Measurements from ENCODE around the gene TAS2R19.

The TAS2R19 gene

GRCh38 chr12:10982244-10982643, 40.2 kb downstream of the TAS2R19 start (continued):
- TF ChIP-seq SNAI2 (CRISPR knock-in tag; IDR thresholded peaks at IDR 0.05) (no peak), ZNF565 (CRISPR knock-in tag; conservative IDR thresholded peaks at IDR 0.05; ENCODE audit: low read depth) (no peak), CSDC2 (CRISPR knock-in tag; IDR thresholded peaks at IDR 0.05) (no peak), ESRRG (CRISPR knock-in tag; IDR thresholded peaks at IDR 0.05) (no peak)

- no peak for ATAC-seq
- TF ChIP-seq OSR1 (CRISPR knock-in tag; IDR thresholded peaks at IDR 0.05) (no peak), ZNF70 (CRISPR knock-in tag; IDR thresholded peaks at IDR 0.05) (no peak), ZFP30 (CRISPR knock-in tag; IDR thresholded peaks at IDR 0.05) (no peak), BACH2 (CRISPR knock-in tag; IDR thresholded peaks at IDR 0.05; ENCODE audit: borderline replicate concordance) (no peak), ARNTL (CRISPR knock-in tag; IDR thresholded peaks at IDR 0.05; ENCODE audit: borderline replicate concordance, low read depth) (no peak), PATZ1 (CRISPR knock-in tag; IDR thresholded peaks at IDR 0.05; ENCODE audit: borderline replicate concordance) (no peak), TCF4 (CRISPR knock-in tag; IDR thresholded peaks at IDR 0.05; ENCODE audit: borderline replicate concordance) (no peak), CSRNP3 (CRISPR knock-in tag; IDR thresholded peaks at IDR 0.05) (no peak), TOX (CRISPR knock-in tag; IDR thresholded peaks at IDR 0.05; ENCODE audit: borderline replicate concordance) (no peak), ISL1 (CRISPR knock-in tag; IDR thresholded peaks at IDR 0.05) (no peak), POU6F1 (CRISPR knock-in tag; IDR thresholded peaks at IDR 0.05; ENCODE audit: borderline replicate concordance, low read depth) (no peak), TSHZ2 (CRISPR knock-in tag; IDR thresholded peaks at IDR 0.05) (no peak), ZNF565 (CRISPR knock-in tag; conservative IDR thresholded peaks at IDR 0.05; ENCODE audit: low read depth) (no peak), ZNF8 (CRISPR knock-in tag; IDR thresholded peaks at IDR 0.05) (no peak), ESRRG (CRISPR knock-in tag; IDR thresholded peaks at IDR 0.05) (no peak), SNAI2 (CRISPR knock-in tag; IDR thresholded peaks at IDR 0.05) (no peak), RARB (CRISPR knock-in tag; IDR thresholded peaks at IDR 0.05) (no peak), ZFP3 (CRISPR knock-in tag; IDR thresholded peaks at IDR 0.05) (no peak), PPARA (CRISPR knock-in tag; IDR thresholded peaks at IDR 0.05; ENCODE audit: borderline replicate concordance) (no peak), CSDC2 (CRISPR knock-in tag; IDR thresholded peaks at IDR 0.05) (no peak)
Measured at GRCh38 chr12:10974965-10975364, 47.5 kb downstream of the TAS2R19 start.

All from SK-N-SH treated with all-trans-retinoic acid at 6 μM for 48 hours (cell line).